ENCODE results near the gene SEMA4D.

The SEMA4D gene

GRCh38 chr9:89497978-89498851 is at the start of gene SEMA4D:
SEMA4D (minus strand) TSS chr9:89498113; CDS start chr9:89405456, 92,657 bp downstream.
- no peak for DNase-seq (ENCODE audit: low read depth)

- no peak for DNase-seq (ENCODE audit: low read depth)
These were observed 49.1 kb upstream of the SEMA4D start for GRCh38 chr9:89547000-89547399.

GRCh38 chr9:89544279-89544661 is 46.4 kb upstream of the SEMA4D start:
- no peak for DNase-seq (ENCODE audit: low read depth)

- DNase-seq (ENCODE audit: low read depth), result no peak
These were observed 45.8 kb upstream of the SEMA4D start for GRCh38 chr9:89543621-89544278.

- no peak for DNase-seq (ENCODE audit: low read depth)
These were observed 45.2 kb upstream of the SEMA4D start for GRCh38 chr9:89543111-89543510.

- no peak for DNase-seq (ENCODE audit: low read depth)
These were observed 44.6 kb upstream of the SEMA4D start for GRCh38 chr9:89542401-89543021.

GRCh38 chr9:89541798-89542197 is 43.9 kb upstream of the SEMA4D start:
- no peak for DNase-seq (ENCODE audit: low read depth)

- DNase-seq (ENCODE audit: low read depth), result no peak
These were observed 41.5 kb upstream of the SEMA4D start for GRCh38 chr9:89539374-89539773.

- DNase-seq (ENCODE audit: low read depth), result no peak
These were observed 41.0 kb upstream of the SEMA4D start for GRCh38 chr9:89538871-89539270.

GRCh38 chr9:89537166-89537565 is 39.3 kb upstream of the SEMA4D start:
- no peak for DNase-seq (ENCODE audit: low read depth)

GRCh38 chr9:89536600-89536999 is 38.7 kb upstream of the SEMA4D start:
- no peak for DNase-seq (ENCODE audit: low read depth)

GRCh38 chr9:89536145-89536574 is 38.2 kb upstream of the SEMA4D start:
- no peak for DNase-seq (ENCODE audit: low read depth)

GRCh38 chr9:89535461-89535860 is 37.5 kb upstream of the SEMA4D start:
- DNase-seq (ENCODE audit: low read depth), result no peak

GRCh38 chr9:89534515-89535287 is 36.8 kb upstream of the SEMA4D start:
- DNase-seq (ENCODE audit: low read depth), result no peak

- no peak for DNase-seq (ENCODE audit: low read depth)
These were observed 35.6 kb upstream of the SEMA4D start for GRCh38 chr9:89533411-89534095.

GRCh38 chr9:89532944-89533343 is 35.0 kb upstream of the SEMA4D start:
- no peak for DNase-seq (ENCODE audit: low read depth)

GRCh38 chr9:89532478-89532877 is 34.6 kb upstream of the SEMA4D start:
- DNase-seq (ENCODE audit: low read depth), result no peak

GRCh38 chr9:89531766-89532165 is 33.9 kb upstream of the SEMA4D start:
- DNase-seq (ENCODE audit: low read depth), result no peak

- no peak for DNase-seq (ENCODE audit: low read depth)
These were observed 32.8 kb upstream of the SEMA4D start for GRCh38 chr9:89530726-89531125.

- DNase-seq (ENCODE audit: low read depth), result no peak
These were observed 31.5 kb upstream of the SEMA4D start for GRCh38 chr9:89529243-89530035.

- DNase-seq (ENCODE audit: low read depth), result no peak
These were observed 30.6 kb upstream of the SEMA4D start for GRCh38 chr9:89528540-89528939.
